ENCODE measurements around the gene RETREG1.

The RETREG1 gene

DNA sequence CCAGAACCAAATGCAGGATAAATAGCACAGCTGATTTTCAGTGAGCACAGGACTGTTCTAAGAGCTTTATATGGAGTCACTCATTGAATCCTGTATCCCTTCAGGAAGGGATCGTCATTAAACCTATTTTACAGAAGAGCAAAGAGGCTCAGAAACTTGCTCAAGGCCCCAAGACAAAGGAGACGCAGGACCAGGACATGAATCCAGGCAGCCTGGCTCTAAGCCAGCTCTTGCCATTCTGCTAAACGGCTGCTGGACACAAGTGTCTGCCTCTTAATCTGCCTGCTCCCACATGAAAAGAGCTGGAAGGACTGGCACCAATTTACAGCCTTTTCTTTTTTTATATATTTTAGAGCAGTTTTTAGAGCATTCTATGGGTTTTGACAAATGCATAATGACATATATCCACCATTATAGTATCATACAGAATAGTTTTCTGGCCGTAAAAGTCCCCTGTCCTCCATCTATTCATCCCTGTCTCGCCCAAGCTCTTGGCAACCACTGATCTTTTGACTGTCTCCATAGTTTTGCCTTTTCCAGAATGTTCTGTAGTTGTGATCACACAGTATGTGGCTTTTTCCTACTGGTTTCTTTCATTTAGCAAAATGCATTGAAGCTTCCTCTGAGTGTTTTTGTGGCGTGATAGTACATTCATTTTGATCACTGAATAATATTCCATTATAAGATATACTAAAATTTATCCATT, 37.5 kb downstream of the RETREG1 start:
- no peak for DNase-seq

DNA sequence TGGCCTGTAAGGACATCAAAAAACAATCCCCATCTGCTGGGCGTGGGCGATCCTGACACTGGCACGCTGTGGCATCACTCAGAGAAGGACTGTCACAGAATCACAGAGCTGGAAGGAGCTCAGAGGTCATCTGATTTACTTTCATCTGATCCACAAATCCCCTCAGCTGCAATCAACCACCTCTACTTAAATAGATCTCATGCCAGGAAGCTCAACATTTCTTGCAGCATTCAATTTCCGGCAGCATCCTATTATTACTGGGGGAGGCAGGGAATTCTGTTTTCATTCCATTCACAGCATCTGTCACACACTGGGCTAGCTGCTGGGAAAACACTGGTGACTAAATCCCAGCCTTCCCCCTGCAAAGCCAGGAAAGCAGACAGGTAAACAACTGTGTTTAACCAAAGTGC, 38.3 kb downstream of the RETREG1 start:
- no peak for DNase-seq

DNA sequence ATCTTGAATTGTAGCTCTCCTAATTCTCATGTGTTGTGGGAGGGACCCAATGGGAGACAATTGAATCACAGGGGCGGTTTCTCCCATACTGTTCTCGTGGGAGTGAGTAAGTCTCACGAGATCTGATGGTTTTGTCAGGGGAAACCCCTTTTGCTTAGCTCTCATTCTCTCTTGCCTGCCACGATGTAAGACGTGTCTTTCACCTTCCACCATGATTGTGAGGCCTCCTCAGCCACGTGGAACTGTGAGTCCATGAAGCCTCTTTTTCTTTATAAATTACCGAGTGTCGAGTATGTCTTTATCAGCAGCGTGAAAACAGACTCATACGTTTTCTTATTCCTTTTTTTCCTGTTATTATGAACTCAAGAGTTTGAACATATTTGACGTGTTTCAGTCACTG, 39.1 kb downstream of the RETREG1 start:
- DNase-seq, result no peak

DNA sequence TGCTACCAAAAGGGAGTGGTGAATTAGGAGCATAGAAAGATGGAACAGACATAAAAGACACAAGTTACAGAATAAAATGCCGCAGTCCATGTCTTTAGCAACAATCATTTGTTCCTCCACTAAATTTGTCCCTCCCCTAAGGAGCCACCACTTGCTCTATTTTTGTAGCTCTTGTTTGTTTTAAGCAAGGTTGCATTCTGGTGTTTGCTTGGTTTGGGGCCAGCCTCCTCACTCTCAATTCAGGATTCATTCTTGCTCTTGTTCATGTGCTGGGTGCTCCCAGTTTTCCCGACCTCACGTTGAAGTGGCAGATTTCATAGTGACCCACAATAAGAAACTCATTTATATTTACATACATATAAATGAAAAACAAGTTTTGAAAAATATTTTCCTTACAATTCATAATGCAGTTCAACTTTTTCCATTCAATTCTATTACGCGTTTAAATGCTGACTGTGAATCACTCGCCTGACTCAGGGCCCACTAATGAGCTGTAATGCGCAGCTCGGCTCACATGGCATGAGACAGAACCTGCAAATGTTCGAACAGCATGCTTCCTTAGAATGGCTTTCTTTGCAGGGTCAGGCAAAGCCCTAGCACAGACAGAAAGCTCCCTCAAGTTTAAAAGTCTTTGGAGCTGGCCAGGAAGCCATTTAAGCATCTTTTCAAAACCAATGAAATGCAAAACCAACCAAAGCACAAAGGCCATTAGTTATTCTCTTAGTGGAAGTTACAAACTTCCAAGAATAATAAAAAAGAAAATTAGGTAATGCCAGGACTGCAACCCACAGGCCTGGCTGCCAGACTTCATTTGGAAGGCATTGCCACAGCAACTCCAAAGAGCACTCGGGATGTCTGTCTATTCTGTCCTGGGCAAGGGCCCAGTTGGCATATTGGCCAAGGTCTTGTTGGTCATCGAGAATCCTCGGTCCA, 41.7 kb downstream of the RETREG1 start:
- no peak for DNase-seq

DNA sequence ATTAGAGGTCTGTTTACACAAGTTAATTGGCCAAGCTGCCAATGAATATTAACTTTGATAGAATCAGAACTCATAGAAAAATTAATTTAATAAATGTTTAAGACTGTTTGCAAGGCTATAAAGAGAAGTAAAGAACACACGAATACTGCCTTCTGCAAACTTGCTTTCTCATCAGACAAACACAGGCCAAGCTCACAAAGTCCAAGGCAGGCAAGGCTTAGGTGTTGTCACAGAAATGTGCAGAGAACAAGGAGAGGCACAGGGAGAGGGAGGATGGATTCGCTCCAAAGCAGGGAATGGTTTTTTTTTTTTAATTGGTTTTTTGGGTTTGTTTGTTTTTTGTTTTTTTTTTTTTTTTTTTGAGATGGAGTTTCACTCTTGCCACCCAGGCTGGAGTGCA, 43.4 kb downstream of the RETREG1 start:
- DNase-seq, result no peak

DNA sequence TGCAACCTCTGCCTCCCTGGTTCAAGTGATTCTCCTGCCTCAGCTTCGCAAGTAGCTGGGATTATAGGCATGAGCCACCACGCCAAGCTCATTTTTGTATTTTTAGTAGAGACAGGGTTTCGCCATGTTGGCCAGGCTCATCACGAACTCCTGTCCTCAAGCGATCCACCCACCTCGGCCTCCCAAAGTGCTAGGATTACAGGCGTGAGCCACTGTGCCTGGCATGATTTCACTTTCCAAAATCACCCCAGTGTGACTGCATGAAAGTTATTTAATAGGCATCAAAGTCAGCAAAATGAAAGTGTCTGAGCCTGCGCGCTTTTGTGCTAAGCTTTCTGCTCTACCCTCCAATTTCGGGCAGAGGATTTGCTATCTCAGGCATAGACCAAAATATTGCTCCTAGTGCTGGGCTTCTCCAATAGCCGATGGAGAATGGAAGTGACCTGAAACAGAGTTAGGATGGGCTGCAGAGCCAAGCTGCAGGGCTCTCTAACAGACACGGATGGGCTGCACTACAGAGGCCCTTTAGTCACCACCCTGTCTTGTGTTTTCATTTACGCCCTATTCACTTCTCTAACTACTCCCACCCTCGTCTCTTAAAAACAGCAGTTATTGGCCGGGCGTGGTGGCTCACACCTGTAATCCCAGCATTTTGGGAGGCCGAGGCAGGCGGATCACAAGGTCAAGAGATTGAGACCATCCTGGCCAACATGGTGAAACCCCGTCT, 44.3 kb downstream of the RETREG1 start:
- no peak for DNase-seq

DNA sequence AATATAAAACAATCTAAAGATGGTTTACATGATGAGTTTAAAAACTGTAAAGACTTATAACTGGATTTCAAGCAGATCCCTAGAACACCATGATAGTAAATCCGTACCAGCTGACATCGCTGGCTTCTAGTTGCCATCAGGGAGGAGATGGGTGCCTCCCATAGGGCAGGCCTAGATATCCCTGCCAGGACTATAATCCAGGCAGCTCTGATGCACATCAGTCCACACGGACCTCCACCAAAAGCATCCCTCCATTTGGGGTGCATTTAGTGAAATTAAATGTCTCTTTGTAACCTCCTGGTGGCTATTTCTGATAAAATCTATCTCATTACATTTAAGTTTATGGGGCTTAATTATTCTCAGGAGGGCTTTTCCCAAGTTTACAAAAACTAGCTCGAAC, 45.8 kb downstream of the RETREG1 start:
- DNase-seq, result no peak

DNA sequence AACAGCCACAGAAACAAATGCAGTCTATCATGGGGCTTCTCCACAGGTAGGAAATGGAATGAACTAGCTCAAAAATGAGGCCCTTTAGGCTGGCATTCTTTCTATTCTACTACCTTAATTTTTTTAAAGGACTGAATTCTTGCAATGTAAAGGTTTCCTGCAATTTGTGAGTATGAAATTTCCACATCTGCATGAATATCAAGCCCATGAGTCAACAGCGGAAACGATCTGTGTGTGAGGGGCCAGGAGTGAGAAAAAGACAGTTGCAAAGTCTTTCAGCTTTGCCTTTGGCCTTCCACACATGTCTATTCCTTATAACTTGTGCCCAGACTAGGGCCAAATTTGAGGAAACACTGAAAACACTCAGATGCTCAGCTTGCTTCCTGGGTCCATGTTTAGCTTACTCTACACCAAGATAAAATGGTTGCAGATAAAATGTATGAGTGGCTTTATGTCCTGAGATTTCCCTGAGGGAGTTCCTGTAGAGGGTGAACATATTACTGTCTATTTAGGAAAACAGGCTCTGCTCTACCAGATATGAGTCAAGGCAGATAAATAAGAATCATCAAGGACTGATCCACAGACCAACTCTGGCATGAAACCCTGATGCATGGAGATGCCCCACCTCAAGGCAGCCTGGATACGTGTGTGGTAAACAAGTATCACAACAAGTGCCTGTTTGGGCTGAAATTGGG, 46.5 kb downstream of the RETREG1 start:
- no peak for DNase-seq

DNA sequence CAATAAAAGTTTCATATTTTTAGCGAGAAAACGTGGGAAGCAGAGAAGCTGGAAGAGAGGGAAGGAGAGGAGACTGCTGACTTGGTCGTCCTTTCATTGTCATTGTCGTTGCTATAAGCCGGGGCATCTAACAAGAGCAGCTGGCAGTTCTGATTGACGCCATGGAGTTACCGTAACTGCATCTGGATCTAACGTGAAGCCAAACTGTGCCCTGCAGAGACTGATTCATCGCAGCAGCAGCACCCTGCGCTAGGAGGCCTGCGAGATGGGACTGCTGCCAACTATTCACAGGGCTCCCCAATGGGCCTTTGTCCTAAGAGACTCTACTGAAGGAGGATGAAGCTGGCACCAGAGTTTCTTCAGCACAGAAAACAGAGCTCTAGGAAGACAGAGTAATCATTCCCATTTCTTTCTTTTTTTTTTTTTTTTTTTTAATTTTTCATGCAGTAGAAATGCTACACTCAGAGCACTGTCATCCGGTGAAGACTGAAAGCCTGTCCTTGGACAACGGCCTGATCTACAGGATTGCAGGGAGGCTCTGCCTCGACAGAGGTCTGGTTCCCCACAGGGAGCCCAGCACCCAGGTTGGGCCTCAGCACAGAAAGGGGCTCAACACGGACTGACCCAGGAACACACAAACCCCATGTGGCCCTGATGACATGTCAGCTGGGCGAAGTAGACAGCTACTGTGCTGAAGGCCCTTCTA, 47.8 kb downstream of the RETREG1 start:
- no peak for DNase-seq

DNA sequence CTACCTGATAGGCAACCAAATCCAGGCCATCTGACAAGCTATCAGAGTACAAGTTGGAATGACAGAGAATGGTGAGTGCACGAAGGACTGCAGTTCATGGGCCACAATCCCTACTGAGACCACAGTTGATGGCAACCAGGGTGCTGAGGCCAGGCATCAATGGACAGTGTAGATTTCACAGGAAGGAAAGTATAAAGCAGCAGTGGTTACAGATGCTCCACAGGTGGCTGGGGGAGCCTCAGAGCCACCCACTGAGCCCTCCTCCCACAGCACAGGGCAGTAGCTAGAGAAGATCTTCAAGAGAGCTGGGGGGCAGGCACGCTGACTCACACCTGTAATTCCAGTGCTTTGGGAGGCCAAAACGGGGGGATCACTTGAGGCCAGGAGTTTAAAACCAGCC, 49.4 kb downstream of the RETREG1 start:
- no peak for DNase-seq

DNA sequence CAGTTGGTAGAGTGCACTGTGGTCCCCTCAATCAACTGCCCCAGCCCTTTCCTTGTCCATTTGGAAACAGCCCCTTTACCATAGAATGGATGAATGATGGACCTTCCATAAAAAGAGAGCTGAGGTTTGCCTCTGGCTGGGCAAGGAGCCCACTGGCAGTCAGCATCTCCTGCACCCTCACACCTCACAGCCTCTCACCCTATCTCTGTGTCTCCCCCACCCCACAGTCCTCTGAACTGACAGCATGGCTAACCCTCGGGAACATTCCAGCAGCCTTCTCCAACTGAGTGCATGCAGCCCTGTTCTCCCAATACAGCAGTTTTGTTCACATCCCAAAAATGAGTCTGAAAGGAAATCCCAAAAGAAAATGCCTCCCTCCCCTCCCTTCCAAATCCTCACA, 51.7 kb downstream of the RETREG1 start:
- DNase-seq, result no peak

DNA sequence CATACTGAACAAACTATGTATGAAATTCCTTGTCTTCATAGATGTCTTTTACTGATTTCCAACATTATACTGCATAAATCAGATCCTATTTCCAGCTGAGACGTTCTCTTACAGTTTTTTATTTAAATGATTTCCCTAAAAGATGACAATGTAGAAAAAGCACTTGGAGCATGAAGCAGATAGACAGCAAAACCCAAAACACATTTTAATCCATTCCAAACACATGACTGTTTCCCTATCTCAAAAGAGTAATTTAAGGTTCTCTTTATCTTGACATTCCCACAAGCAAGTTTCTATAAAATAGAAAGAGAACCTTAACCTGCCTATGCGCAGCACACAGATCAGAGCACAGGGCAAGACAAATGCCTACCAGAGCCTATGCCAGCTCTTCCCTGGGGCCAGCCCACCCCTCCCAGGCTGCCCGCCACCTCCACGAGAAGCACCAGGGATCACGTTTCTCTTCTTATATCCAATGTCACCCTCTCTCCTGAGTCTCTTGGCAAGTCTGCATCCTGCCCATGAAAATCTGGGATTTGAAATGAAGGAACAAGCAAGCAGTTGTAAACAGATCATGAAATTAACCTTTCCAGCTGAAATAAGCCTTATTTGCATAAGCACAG, 52.4 kb downstream of the RETREG1 start:
- no peak for DNase-seq

DNA sequence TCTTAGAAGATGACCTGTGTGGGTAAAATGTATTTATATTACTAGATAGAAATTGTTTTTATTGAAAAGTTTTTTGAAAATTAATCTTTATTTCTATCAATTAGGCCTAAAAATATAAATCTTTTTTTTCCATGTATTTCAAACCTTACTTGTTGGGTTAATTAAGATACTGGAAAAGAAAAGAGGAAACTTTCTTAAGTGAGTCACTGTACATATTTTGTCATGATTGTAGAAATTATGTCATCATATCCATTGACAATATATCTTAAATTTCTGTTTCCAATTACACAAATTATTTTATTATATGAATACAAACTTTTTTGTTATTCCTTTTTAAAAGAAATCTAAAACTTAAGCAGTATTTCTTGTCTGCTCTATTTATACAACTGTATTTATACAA, 53.1 kb downstream of the RETREG1 start:
- DNase-seq, result no peak

DNA sequence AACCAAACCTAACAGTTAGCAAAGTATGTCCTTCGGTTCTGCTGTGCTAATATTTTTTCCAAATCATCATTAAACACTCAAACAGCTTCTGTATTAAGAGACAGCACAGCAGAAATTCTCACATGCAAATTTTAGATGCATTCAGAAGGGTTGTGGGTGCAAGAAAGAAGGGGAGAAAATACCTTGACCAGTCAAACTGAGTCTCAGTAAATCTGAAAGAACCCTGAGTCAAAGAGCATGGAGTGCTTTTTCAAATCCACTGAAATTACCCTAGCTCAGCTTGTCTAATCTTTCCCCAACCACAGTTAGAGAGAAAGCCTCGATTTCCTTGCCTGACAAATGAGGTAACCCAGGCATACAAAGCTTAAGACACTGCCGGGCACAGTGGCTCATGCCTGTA, 55.1 kb downstream of the RETREG1 start:
- DNase-seq, result no peak

DNA sequence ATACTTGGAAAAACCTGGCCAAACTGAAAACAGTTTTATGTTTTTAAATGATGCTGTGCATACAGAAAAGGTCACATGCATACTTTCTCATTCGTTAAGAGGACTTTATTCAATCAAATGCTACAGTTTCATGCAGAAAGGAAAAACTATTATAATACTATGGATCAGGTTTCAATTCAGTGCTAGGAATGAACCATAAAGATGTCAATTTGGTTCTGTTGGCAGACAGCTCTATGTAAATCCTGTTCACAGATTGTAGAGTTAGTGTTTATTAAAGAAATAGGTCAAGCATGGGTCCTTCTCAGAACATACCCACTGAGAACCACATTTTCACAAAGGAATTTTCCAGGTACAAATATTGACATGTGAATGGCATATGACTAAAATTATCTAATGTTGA, 57.1 kb downstream of the RETREG1 start:
- DNase-seq, result no peak

DNA sequence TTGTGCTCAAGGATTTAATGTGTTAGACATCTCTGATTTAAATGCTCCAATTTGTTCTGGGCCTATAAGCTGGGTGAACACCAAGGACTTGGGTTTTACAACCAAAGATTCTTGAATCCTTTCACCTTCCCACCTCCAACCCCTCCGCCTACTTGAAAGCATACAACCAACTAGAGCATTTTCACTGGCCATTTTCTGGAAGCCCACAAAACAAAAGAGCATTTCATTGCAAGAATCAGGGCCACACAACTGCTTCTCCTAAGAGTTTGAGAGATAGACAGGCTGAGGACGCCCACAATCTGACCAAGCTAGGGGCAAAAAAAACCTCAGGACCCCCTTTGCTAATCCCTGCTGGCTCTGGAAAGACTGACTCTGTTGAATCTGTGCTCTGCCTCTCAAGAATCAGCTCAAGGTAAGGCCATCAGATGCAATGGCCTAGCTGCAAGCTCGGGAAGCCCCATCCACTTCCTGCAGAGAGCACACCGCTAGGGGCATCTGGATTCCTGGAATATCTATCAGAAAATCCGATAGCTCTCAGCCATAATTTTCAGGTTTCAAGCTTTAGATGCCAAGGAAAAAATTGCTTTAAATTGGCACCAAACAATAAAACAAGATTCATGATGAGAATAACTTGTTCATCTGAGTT, 57.7 kb downstream of the RETREG1 start:
- DNase-seq, result no peak

DNA sequence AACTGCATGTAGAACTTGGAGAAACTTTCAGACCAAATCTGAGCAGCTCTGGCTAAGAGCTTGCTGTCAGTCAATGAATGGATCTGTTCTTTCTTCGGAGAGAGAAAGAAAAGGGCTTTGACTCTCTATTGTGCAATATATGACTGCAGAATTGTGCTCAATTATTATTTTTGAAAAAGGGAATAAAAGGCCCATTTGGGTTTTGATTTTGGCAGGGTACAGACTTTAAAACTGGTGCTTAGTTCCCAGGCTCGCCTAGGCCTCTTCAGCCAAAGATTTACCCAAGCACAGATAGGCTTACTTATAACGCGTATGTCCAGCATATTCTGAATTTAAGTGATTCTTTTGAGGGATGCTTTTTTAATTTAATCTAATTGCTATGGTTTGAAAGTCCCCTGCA, 59.3 kb downstream of the RETREG1 start:
- no peak for DNase-seq

DNA sequence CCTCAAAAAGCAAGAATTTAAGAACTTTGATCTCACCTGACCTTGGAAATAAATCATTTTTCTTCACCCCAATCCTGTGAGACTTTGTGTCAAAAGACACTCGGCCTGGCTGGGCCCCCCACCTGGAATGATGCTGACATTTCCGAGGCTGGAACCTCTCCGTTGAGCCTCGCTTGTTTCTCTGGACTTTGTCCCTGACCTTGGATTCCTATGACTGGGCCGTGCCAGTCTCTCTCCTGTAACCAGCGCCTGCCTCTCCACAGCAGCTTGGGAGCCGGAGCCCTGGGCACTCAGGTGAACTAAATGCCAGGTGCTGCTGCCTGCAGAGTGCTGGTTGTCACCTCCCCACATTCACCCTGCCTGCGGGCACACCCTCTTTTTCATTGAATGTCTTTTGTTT, 62.7 kb downstream of the RETREG1 start:
- DNase-seq, result no peak

DNA sequence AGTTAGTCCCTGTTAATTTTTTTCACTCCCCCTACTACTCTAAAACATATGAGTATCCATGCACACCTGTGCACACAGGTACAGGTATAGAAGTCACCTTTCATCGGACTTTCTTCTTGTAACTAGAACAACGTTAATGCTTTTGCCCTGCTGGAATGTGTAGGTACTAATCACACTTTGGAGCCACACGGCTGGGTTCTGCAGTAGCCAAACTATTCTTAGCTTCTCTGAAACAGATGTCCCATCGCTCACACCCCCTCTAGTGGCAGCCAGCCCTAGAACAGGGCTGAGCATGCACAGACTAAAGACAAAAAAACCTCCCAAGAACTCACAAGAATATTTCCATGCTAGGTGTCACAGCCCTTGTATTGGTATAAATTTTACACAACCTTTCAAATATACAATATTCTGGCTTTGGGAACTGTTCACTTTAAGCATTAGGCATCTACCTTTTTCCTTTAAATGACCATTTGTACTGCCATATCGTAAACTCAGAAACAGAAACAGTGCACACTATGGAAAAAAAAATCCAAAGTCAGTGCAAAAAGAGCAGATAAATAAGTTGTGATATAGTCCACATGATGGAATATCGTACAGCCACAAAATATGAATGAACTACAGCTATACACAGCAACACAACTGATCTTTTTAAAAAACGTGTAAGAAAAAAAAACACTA, 64.0 kb downstream of the RETREG1 start:
- no peak for DNase-seq

DNA sequence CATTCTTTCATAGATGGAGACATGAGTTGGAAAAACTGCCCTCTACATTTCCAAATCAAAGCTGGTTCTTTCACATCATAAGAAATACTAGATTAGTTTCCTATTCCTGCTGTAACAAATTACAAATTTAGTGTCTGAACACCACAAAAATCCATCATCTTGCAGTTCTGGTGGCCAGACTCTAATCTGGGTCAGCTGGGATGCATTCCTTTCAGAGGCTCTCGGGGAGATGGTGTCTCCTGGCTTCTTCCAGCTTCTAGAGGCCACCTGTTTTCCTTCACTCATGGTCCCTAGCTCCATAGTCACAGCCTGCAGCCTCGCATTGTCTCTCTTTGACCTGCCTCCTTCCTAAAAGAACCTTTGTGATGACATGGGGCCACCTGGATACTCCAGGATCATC, 65.2 kb downstream of the RETREG1 start:
- no peak for DNase-seq

Data from bone marrow (tissue), 2 donors.